ENCODE measurements around the gene MYO1A.

MYO1A gene

DNA sequence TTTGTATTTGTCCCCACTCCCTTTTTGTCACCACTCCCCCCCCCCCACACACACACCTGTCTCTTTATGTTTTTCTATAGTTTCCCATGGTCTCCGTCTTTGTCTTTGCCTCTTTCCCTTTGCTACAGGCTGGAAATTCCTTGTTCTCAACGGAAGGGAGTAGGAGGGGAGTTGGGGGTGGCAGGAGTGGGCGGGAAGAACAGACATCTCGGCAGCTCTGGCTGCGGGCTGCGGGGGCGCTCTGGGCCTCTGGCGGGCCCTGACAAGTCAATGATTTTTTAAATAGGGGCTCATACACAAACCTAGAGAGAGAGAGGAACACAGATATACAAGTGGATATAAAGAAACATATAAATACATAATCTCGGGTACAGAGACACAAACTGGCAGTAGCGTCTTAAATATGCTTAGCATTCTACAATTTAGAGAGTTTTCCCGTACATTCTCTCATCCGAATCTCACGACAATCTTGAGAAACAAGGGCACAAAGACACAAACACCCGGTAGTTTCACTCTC, 36.6 kb upstream of the MYO1A start (continued):
- peak; percentile 95 for TF ChIP-seq EGR2 (tag by site-specific recombination; IDR thresholded peaks at IDR 0.05; ENCODE audit: low read depth)
- no peak for TF ChIP-seq ZNF473 (tag by site-specific recombination; IDR thresholded peaks at IDR 0.05)
- no peak for TF ChIP-seq ZNF623 (tag by site-specific recombination; IDR thresholded peaks at IDR 0.05)
- TF ChIP-seq, protein P1, sequence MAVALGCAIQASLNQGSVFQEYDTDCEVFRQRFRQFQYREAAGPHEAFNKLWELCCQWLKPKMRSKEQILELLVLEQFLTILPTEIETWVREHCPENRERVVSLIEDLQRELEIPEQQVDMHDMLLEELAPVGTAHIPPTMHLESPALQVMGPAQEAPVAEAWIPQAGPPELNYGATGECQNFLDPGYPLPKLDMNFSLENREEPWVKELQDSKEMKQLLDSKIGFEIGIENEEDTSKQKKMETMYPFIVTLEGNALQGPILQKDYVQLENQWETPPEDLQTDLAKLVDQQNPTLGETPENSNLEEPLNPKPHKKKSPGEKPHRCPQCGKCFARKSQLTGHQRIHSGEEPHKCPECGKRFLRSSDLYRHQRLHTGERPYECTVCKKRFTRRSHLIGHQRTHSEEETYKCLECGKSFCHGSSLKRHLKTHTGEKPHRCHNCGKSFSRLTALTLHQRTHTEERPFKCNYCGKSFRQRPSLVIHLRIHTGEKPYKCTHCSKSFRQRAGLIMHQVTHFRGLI (tag by site-specific recombination; IDR thresholded peaks at IDR 0.05) = no peak
- TF ChIP-seq GLIS1 (tag by site-specific recombination; IDR thresholded peaks at IDR 0.05) = no peak
- TF ChIP-seq, protein P2, sequence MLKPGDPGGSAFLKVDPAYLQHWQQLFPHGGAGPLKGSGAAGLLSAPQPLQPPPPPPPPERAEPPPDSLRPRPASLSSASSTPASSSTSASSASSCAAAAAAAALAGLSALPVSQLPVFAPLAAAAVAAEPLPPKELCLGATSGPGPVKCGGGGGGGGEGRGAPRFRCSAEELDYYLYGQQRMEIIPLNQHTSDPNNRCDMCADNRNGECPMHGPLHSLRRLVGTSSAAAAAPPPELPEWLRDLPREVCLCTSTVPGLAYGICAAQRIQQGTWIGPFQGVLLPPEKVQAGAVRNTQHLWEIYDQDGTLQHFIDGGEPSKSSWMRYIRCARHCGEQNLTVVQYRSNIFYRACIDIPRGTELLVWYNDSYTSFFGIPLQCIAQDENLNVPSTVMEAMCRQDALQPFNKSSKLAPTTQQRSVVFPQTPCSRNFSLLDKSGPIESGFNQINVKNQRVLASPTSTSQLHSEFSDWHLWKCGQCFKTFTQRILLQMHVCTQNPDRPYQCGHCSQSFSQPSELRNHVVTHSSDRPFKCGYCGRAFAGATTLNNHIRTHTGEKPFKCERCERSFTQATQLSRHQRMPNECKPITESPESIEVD (tag by site-specific recombination; IDR thresholded peaks at IDR 0.05) = no peak
- TF ChIP-seq ZBTB20 (tag by site-specific recombination; IDR thresholded peaks at IDR 0.05) = no peak
- peak; percentile 45 for TF ChIP-seq IKZF3 (tag by site-specific recombination; IDR thresholded peaks at IDR 0.05)
- TF ChIP-seq, protein P3, sequence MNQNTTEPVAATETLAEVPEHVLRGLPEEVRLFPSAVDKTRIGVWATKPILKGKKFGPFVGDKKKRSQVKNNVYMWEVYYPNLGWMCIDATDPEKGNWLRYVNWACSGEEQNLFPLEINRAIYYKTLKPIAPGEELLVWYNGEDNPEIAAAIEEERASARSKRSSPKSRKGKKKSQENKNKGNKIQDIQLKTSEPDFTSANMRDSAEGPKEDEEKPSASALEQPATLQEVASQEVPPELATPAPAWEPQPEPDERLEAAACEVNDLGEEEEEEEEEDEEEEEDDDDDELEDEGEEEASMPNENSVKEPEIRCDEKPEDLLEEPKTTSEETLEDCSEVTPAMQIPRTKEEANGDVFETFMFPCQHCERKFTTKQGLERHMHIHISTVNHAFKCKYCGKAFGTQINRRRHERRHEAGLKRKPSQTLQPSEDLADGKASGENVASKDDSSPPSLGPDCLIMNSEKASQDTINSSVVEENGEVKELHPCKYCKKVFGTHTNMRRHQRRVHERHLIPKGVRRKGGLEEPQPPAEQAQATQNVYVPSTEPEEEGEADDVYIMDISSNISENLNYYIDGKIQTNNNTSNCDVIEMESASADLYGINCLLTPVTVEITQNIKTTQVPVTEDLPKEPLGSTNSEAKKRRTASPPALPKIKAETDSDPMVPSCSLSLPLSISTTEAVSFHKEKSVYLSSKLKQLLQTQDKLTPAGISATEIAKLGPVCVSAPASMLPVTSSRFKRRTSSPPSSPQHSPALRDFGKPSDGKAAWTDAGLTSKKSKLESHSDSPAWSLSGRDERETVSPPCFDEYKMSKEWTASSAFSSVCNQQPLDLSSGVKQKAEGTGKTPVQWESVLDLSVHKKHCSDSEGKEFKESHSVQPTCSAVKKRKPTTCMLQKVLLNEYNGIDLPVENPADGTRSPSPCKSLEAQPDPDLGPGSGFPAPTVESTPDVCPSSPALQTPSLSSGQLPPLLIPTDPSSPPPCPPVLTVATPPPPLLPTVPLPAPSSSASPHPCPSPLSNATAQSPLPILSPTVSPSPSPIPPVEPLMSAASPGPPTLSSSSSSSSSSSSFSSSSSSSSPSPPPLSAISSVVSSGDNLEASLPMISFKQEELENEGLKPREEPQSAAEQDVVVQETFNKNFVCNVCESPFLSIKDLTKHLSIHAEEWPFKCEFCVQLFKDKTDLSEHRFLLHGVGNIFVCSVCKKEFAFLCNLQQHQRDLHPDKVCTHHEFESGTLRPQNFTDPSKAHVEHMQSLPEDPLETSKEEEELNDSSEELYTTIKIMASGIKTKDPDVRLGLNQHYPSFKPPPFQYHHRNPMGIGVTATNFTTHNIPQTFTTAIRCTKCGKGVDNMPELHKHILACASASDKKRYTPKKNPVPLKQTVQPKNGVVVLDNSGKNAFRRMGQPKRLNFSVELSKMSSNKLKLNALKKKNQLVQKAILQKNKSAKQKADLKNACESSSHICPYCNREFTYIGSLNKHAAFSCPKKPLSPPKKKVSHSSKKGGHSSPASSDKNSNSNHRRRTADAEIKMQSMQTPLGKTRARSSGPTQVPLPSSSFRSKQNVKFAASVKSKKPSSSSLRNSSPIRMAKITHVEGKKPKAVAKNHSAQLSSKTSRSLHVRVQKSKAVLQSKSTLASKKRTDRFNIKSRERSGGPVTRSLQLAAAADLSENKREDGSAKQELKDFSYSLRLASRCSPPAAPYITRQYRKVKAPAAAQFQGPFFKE (tag by site-specific recombination; IDR thresholded peaks at IDR 0.05; ENCODE audit: borderline replicate concordance) = no peak
- TF ChIP-seq SCRT2 (tag by site-specific recombination; IDR thresholded peaks at IDR 0.05) = no peak
- no peak for TF ChIP-seq ZNF776 (tag by site-specific recombination; IDR thresholded peaks at IDR 0.05; ENCODE audit: borderline replicate concordance)
- TF ChIP-seq, protein P4, sequence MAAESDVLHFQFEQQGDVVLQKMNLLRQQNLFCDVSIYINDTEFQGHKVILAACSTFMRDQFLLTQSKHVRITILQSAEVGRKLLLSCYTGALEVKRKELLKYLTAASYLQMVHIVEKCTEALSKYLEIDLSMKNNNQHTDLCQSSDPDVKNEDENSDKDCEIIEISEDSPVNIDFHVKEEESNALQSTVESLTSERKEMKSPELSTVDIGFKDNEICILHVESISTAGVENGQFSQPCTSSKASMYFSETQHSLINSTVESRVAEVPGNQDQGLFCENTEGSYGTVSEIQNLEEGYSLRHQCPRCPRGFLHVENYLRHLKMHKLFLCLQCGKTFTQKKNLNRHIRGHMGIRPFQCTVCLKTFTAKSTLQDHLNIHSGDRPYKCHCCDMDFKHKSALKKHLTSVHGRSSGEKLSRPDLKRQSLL (tag by site-specific recombination; IDR thresholded peaks at IDR 0.05) = no peak
- no peak for TF ChIP-seq HOXC10 (CRISPR knock-in tag; IDR thresholded peaks at IDR 0.05)
- TF ChIP-seq, protein P5, sequence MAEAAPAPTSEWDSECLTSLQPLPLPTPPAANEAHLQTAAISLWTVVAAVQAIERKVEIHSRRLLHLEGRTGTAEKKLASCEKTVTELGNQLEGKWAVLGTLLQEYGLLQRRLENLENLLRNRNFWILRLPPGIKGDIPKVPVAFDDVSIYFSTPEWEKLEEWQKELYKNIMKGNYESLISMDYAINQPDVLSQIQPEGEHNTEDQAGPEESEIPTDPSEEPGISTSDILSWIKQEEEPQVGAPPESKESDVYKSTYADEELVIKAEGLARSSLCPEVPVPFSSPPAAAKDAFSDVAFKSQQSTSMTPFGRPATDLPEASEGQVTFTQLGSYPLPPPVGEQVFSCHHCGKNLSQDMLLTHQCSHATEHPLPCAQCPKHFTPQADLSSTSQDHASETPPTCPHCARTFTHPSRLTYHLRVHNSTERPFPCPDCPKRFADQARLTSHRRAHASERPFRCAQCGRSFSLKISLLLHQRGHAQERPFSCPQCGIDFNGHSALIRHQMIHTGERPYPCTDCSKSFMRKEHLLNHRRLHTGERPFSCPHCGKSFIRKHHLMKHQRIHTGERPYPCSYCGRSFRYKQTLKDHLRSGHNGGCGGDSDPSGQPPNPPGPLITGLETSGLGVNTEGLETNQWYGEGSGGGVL (tag by site-specific recombination; IDR thresholded peaks at IDR 0.05) = peak; percentile 10; the same call in 1 of the 2 replicates
- TF ChIP-seq, protein P6, sequence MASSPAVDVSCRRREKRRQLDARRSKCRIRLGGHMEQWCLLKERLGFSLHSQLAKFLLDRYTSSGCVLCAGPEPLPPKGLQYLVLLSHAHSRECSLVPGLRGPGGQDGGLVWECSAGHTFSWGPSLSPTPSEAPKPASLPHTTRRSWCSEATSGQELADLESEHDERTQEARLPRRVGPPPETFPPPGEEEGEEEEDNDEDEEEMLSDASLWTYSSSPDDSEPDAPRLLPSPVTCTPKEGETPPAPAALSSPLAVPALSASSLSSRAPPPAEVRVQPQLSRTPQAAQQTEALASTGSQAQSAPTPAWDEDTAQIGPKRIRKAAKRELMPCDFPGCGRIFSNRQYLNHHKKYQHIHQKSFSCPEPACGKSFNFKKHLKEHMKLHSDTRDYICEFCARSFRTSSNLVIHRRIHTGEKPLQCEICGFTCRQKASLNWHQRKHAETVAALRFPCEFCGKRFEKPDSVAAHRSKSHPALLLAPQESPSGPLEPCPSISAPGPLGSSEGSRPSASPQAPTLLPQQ (tag by site-specific recombination; IDR thresholded peaks at IDR 0.05) = 0 out of 2 replicates have a peak, but pooled peaks have one; percentile 48
- TF ChIP-seq ZSCAN16 (tag by site-specific recombination; IDR thresholded peaks at IDR 0.05) = no peak
- TF ChIP-seq, protein P7, sequence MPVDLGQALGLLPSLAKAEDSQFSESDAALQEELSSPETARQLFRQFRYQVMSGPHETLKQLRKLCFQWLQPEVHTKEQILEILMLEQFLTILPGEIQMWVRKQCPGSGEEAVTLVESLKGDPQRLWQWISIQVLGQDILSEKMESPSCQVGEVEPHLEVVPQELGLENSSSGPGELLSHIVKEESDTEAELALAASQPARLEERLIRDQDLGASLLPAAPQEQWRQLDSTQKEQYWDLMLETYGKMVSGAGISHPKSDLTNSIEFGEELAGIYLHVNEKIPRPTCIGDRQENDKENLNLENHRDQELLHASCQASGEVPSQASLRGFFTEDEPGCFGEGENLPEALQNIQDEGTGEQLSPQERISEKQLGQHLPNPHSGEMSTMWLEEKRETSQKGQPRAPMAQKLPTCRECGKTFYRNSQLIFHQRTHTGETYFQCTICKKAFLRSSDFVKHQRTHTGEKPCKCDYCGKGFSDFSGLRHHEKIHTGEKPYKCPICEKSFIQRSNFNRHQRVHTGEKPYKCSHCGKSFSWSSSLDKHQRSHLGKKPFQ (tag by site-specific recombination; IDR thresholded peaks at IDR 0.05) = no peak
- TF ChIP-seq ZNF2 (tag by site-specific recombination; IDR thresholded peaks at IDR 0.05) = 0 out of 2 replicates have a peak, but pooled peaks have one; percentile 28
- no peak for TF ChIP-seq ZNF132 (tag by site-specific recombination; IDR thresholded peaks at IDR 0.05; ENCODE audit: borderline replicate concordance)
- no peak for TF ChIP-seq SETDB1 (IDR thresholded peaks at IDR 0.05; ENCODE audit: insufficient read length, low read length)
- TF ChIP-seq, protein P8, sequence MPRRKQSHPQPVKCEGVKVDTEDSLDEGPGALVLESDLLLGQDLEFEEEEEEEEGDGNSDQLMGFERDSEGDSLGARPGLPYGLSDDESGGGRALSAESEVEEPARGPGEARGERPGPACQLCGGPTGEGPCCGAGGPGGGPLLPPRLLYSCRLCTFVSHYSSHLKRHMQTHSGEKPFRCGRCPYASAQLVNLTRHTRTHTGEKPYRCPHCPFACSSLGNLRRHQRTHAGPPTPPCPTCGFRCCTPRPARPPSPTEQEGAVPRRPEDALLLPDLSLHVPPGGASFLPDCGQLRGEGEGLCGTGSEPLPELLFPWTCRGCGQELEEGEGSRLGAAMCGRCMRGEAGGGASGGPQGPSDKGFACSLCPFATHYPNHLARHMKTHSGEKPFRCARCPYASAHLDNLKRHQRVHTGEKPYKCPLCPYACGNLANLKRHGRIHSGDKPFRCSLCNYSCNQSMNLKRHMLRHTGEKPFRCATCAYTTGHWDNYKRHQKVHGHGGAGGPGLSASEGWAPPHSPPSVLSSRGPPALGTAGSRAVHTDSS (tag by site-specific recombination; IDR thresholded peaks at IDR 0.05) = no peak
- no peak for TF ChIP-seq ZNF184 (tag by site-specific recombination; IDR thresholded peaks at IDR 0.05)

All from HEK293 (cell line).